PFSK-1 (cell line): Measurements from ENCODE around the gene FUT6.

Source experiments
- FOXP2 ChIP-seq: optimal IDR thresholded peaks from 2 replicates; pipeline ENCODE3; 2011; ENCODE audit warnings: borderline replicate concordance, control low read depth, inconsistent platforms; ENCODE audit not compliant: insufficient read depth; ENCODE audit errors: extremely low read length, extremely low read depth
- POLR2AphosphoS5 ChIP-seq: IDR thresholded peaks from 2 replicates; pipeline ENCODE4 v1.6.1; 2012; ENCODE audit warnings: low read depth, mild to moderate bottlenecking, control low read depth, low read length, moderate library complexity
- REST ChIP-seq, 2 experiments: IDR thresholded peaks; 2 replicates each; pipeline versions ENCODE4 v1.6.1 to v1.8.0; 2011 to 2012; ENCODE audit warnings: low read depth in 2 of 2, low read length in 2 of 2, control low read depth in 1 of 2, inconsistent platforms in 1 of 2, mild to moderate bottlenecking in 1 of 2, moderate library complexity in 1 of 2; ENCODE audit not compliant: insufficient read depth in 1 of 2
- SIN3A ChIP-seq: IDR thresholded peaks from 2 replicates; pipeline ENCODE4 v1.6.1; 2012; ENCODE audit warnings: mild to moderate bottlenecking, low read length, moderate library complexity, borderline replicate concordance; ENCODE audit not compliant: insufficient read depth
- TAF1 ChIP-seq: IDR thresholded peaks from 2 replicates; pipeline ENCODE4 v1.6.1; 2012; ENCODE audit warnings: low read length, control low read depth, borderline replicate concordance; ENCODE audit not compliant: insufficient read depth

The FUT6 gene

GRCh38 chr19:5788422-5788821, 51.1 kb downstream of the FUT6 start:
- TF ChIP-seq FOXP2 (no peak), POLR2AphosphoS5 (no peak), TAF1 (no peak), REST (IDR thresholded peaks at IDR 0.05; ENCODE audit: insufficient read depth in 1 of 2, low read depth in 2 of 2, low read length in 2 of 2) (no peak), SIN3A (no peak)

GRCh38 chr19:5787409-5788182, 51.9 kb downstream of the FUT6 start:
- TF ChIP-seq FOXP2: no peak
- TF ChIP-seq POLR2AphosphoS5: no peak

- TF ChIP-seq SIN3A (no peak), FOXP2 (no peak), POLR2AphosphoS5 (no peak), REST (IDR thresholded peaks at IDR 0.05; ENCODE audit: insufficient read depth in 1 of 2, low read depth in 2 of 2, low read length in 2 of 2) (no peak), TAF1 (no peak)
Measured at GRCh38 chr19:5786593-5787408, 52.7 kb downstream of the FUT6 start.

- no peak for TF ChIP-seq FOXP2
- TF ChIP-seq TAF1: no peak
- no peak for TF ChIP-seq SIN3A
- TF ChIP-seq REST (IDR thresholded peaks at IDR 0.05; ENCODE audit: insufficient read depth in 1 of 2, low read depth in 2 of 2, low read length in 2 of 2): no peak
- TF ChIP-seq POLR2AphosphoS5: no peak
Measured at GRCh38 chr19:5785423-5785822, 54.1 kb downstream of the FUT6 start.

- TF ChIP-seq FOXP2: no peak
- no peak for TF ChIP-seq POLR2AphosphoS5
- TF ChIP-seq SIN3A: no peak
- no peak for TF ChIP-seq REST (IDR thresholded peaks at IDR 0.05; ENCODE audit: insufficient read depth in 1 of 2, low read depth in 2 of 2, low read length in 2 of 2)
- TF ChIP-seq TAF1: no peak
Measured at GRCh38 chr19:5784581-5785147, 54.8 kb downstream of the FUT6 start, which contains the start of gene PRR22. PRR22 (minus strand) TSS chr19:5784746; CDS start chr19:5784660, 86 bp downstream.
